ENCODE measurements around the gene HGS.
A peak's percentile ranks its signal among the peaks of the same experiment; 100 is the strongest.

The HGS gene

DNA sequence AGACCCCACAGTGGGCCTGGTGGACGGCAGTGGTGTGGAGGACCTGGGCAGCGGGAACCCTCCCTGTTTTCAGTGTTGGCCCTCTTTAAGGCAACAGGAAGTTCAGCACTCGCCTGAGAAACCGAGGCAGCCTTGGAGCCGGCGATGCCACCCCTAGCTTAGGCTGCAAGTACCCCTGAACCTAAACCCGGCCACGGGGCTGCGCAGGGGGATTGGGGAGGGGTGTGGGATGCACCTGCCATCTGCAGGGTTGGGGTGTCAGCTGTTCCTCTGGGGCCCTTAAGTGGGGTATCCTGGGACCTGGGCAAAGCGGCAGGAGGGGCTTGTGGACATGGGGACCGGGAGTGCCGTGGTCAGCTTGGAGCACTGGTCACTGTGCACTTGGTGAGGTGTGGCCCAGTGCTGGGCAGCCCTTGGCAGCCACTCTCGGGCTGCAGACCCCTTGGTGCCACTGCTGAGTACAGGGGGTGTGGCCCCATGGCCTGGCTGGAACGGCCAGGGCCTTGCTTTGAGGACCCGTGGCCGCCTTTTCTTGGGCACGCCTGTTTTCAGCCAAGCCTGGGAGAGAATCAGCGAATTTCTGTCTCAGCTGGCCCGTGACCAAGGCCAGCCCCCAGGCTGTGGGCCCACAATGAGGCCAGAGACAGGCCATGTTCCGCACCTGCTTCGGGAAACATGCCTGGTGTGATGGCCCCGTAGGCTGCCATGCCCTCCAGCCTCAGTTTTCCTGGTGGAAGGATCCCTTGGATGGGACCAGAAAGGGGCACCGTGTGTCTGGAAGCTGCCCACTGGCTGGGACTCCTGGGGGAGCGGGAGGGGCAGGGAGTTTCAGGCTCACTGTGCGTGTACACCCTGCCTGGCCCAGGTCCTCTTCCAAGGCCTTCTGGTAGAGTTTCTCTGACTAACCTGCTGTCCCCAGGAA, 24.2 kb downstream of the HGS start:
- DNase-seq = no peak

GRCh38 chr17:81708739-81709185, 25.0 kb downstream of the HGS start:
- DNase-seq = no peak

GRCh38 chr17:81710514-81711308, 26.9 kb downstream of the HGS start:
- DNase-seq = no peak

DNA sequence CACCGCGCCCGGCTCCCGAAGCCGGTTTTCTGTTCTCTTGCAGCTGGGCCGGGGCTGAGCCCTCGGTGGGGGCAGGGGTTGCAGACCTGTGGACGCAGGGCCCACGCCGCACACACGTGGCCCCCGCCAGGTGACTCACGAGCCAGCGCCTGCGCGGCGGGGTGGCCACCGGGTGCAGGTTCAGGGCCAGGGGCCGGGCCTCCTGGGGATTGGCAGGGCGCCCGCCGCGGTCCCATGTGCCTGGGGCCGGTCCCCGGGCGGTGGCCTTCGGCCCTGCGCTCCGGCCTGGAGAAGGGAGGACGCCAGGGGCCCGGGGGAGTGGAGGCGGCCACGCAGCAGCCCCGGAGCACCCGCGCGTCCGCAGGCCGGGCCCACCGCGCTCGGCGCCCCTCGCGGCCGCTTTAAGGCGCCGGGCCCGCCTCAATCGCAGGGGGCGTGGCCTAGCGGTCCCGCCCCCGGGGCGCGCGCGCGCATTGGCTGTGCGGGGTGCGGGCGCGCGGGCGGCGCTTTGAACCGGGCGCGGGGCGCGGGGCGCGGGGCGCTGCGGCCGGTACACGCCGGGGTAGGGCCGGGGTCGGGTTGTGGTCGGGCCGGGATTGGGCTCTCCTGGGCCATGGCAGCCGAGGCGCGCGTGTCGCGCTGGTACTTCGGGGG, 28.1 kb downstream of the HGS start, which contains the start of gene SLC25A10:
SLC25A10 (plus strand) TSS at position 471 of the 654 bp plus-strand sequence; CDS start at position 614, 143 bp downstream.
- DNase-seq = peak; percentile 83

GRCh38 chr17:81712468-81713003, 28.7 kb downstream of the HGS start:
- no peak for DNase-seq

- DNase-seq = no peak
Measured at GRCh38 chr17:81713004-81713555, 29.3 kb downstream of the HGS start.

- no peak for DNase-seq
Measured at GRCh38 chr17:81713556-81714411, 30.0 kb downstream of the HGS start.

GRCh38 chr17:81714412-81715106, 30.7 kb downstream of the HGS start:
- no peak for DNase-seq

GRCh38 chr17:81715107-81715871, 31.5 kb downstream of the HGS start:
- no peak for DNase-seq

- no peak for DNase-seq
Measured at GRCh38 chr17:81715872-81716673, 32.3 kb downstream of the HGS start.

- no peak for DNase-seq
Measured at GRCh38 chr17:81716674-81716996, 32.8 kb downstream of the HGS start.

DNA sequence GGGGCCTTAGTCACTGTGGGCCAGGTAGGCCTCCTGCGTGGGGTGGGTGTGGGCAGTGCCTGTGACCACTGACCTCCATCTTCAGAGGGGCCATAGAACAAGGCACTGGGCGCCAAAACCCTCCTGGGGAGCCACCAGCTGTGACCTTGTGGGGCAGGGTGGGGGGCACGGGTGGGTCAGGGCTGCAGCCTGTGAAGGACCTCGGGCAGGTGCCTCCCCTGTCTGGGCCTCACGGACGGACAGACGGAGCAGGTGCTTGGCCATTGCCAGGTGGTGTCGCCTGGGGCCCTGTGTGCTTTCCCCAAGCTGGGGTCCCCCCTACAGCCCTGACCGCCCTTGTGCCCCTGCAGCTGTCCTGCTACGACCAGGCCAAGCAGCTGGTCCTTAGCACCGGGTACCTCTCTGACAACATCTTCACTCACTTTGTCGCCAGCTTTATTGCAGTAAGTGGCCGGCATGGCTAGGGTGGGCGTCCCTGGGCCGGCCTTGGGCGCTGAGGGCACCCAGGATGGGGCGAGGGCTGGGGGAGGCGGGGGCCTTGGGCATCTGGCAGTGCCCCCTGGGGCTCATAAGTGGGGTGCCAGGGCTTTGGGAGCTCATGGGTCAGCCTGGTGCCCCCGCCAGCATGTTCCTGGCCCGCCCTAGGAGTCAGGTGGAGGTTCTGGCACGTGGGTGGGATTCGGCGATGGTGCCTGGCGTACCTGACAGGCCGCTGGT, 33.4 kb downstream of the HGS start:
- DNase-seq = no peak

- no peak for DNase-seq
Measured at GRCh38 chr17:81717766-81718089, 33.9 kb downstream of the HGS start.

DNA sequence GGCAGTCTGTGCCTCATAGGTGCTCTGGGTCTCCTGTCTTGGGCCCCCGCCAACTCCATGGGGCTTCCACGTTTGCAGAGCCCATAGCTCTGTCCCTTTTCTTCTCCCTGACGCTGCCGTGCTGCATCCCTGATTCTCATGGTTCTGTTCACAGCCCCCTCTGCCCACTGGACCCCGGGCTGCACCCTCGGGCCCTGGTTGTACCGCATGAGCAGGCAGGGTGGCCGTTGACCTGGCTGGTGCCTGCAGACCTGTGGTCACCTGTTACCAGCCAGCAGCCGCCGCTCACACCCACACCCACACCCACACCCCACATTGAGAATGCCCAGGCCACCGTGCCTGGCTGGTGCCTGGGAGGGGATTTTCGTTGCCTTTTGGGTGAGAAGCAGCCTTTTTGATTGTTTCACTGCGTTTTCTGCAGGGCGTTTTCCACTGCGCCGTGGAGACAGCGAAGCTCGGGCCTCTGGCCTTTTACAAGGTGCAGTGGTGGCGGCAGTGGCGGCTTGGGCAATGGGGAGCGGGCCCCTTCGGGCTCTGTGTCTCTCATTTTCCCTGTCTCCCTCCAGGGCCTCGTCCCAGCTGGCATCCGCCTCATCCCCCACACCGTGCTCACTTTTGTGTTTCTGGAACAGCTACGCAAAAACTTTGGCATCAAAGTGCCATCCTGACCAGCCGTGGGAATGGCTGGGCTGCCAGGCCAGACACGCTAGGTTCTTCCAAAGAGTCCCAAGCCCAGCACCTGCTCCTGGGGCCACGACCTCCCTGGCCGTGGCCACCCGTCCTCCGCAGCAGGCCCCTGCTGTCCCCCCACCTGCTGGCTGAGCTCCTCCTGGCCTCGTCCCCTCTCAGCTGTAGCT, 35.8 kb downstream of the HGS start:
- no peak for DNase-seq

DNA sequence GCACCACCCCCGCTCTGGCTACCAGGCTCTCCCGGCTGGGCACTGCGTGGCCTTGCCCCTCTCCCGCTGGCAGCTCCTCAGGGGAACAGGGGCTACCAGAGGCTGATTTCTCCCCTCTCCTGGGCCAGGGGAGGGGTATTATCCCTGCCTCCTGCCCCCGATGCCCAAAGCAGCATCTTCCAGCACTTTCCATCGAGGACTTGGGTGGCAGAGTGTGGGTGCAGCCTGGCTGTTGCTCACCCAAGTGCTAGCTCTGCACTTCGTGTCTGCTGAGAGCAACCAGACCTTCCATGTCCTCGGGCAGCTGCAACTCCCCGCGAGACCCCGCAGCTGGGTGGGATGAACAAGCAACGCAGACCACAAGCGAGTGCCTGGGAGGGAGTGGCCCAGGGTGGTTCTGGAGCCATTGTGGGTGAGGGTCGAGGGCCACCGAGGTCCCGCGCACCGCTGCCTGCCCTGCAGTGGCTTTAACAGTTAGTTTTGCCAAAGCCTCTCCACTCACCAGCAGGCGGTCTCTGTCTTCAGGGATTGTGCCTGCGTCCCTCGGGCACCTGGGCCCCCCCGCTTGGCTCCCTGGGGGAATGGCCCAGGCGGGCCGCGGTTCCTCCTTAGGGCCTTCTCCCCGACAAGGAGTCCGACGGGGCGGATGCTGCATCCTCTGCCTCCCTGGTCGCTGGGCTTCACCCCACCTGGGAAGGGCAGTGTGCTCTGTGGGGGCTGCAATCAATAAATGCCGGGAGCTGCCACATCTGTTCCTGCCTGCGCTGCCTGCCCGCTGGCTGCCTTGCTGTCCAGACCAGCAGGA, 36.7 kb downstream of the HGS start:
- no peak for DNase-seq

DNA sequence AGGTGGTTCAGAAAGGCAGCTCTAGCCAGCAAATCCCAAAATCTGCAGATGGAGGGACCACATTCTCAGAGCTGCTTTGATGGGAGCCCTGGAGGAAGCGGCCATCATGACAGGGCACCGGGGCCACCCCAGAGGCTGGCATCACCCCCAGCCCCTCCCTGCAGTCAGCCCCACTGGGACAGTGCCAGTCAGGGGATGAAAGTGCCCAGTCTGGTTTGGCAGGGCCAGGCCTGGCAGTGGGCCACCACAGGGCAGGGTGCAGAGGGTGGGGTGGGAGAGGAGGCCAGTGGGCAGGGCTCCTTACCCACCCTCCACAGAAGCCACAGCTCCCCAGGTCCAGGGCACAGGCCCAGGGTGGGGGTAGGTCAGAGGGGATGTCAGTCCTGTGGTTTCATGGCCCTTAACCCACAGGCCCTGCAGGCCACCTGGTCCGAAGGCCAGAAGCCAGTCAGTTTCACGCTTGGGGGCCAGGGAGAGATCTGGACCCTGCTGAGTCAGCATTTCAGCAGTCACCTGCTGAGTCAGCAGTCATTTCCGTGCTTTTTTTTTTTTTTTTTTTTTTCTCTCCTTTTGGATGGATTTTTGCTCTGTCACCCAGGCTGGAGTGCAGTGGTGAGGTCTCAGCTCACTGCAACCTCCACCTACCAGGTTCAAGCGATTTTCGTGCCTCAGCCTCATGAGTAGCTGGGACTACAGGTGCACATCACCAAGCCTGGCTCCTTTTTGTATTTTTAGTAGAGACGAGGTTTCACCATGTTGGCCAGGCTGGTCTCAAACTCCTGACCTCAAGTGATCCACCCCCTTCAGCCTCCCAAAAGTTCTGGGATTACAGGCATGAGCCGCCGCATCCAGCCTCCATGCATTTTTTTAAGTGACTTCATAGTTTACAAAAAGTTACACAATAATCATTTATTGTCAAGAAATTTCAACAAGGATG, 38.6 kb downstream of the HGS start:
- no peak for DNase-seq
